COLO668 (cell line): ENCODE data around the gene MKX.

Experiments
- DNase-seq: peaks from one replicate; lab custom pipeline; 2025; ENCODE audit not compliant: unreplicated experiment; lab: John Stamatoyannopoulos, UW

MKX gene

GRCh38 chr10:27655296-27655695 is 90.3 kb downstream of the MKX start:
- DNase-seq = no peak

GRCh38 chr10:27654284-27654683 is 91.3 kb downstream of the MKX start:
- DNase-seq = no peak

- no peak for DNase-seq
Observed at GRCh38 chr10:27646604-27647175, 98.9 kb downstream of the MKX start.

- no peak for DNase-seq
Observed at GRCh38 chr10:27646194-27646593, 99.4 kb downstream of the MKX start.

- DNase-seq = no peak
Observed at GRCh38 chr10:27644307-27644939, 101.2 kb downstream of the MKX start.

- no peak for DNase-seq
Observed at GRCh38 chr10:27643301-27643700, 102.3 kb downstream of the MKX start.

- DNase-seq = no peak
Observed at GRCh38 chr10:27642023-27642589, 103.5 kb downstream of the MKX start.

GRCh38 chr10:27638071-27638750 is 107.4 kb downstream of the MKX start:
- no peak for DNase-seq

- no peak for DNase-seq
Observed at GRCh38 chr10:27637601-27638000, 108.0 kb downstream of the MKX start.

GRCh38 chr10:27636816-27637215 is 108.8 kb downstream of the MKX start:
- no peak for DNase-seq

GRCh38 chr10:27635699-27636270 is 109.8 kb downstream of the MKX start:
- no peak for DNase-seq

GRCh38 chr10:27635290-27635689 is 110.3 kb downstream of the MKX start:
- DNase-seq = no peak

- no peak for DNase-seq
Observed at GRCh38 chr10:27628621-27629020, 117.0 kb downstream of the MKX start.

GRCh38 chr10:27626890-27627289 is 118.7 kb downstream of the MKX start:
- DNase-seq = no peak

GRCh38 chr10:27625452-27626211 is 120.0 kb downstream of the MKX start:
- no peak for DNase-seq

GRCh38 chr10:27624941-27625340 is 120.7 kb downstream of the MKX start:
- DNase-seq = no peak
